Erythroblast (primary cell): ENCODE data around the gene RNU1-3.
"Not testable (repeated sequence)": the region's sequence is repeated elsewhere in the genome, so short reads cannot be mapped to it uniquely, and the experiment has no call there.

Experiments used
- GATA1 ChIP-seq: IDR thresholded peaks from 2 replicates; pipeline ENCODE4 v1.6.1; 2011; ENCODE audit warnings: low read depth, mild to moderate bottlenecking, control low read depth, low read length, moderate library complexity
- POLR2A ChIP-seq: IDR thresholded peaks from 2 replicates; pipeline ENCODE4 v1.6.1; 2011; ENCODE audit warnings: mild to moderate bottlenecking, low read length

GRCh38 chr1:16651560-16651959 lies 15.2 kb downstream of the RNU1-3 start:
- TF ChIP-seq POLR2A, GATA1: not testable (repeated sequence)
